Stimulated activated effector memory CD8-positive, alpha-beta T cell treated with anti-CD3 and anti-CD28 coated beads, Interleukin-12 subunit alpha, Interleukin-12 subunit beta, amount 100 ng/mL, for 72 hours (primary cell): Measurements from ENCODE around the gene PRKD1.

Source experiments
- ATAC-seq: fragments of 150-1000 bp; cut with Tn5 transposase; 2 replicates; pipeline ENCODE4 v1.10.0; 2021
- DNase-seq, 2 donors: peaks; one replicate each; pipeline ENCODE4 v3.0.0; 2021 to 2022; ENCODE audit warnings: low spot score in 2 of 2
- H3K27ac Mint-ChIP-seq: one replicate; pipeline ENCODE4 v1.8.0; 2022; ENCODE audit warnings: mild to moderate bottlenecking, mixed read lengths
- H3K36me3 Mint-ChIP-seq: one replicate; pipeline ENCODE4 v1.8.0; 2022; ENCODE audit warnings: mild to moderate bottlenecking, mixed read lengths
- H3K4me1 Mint-ChIP-seq: one replicate; pipeline ENCODE4 v1.8.0; 2022; ENCODE audit warnings: mixed read lengths
- H3K4me3 Mint-ChIP-seq: one replicate; pipeline ENCODE4 v1.8.0; 2022; ENCODE audit warnings: mild to moderate bottlenecking, mixed read lengths
- H3K9me3 Mint-ChIP-seq: one replicate; pipeline ENCODE4 v1.8.0; 2022; ENCODE audit warnings: mixed read lengths

PRKD1 gene

DNA sequence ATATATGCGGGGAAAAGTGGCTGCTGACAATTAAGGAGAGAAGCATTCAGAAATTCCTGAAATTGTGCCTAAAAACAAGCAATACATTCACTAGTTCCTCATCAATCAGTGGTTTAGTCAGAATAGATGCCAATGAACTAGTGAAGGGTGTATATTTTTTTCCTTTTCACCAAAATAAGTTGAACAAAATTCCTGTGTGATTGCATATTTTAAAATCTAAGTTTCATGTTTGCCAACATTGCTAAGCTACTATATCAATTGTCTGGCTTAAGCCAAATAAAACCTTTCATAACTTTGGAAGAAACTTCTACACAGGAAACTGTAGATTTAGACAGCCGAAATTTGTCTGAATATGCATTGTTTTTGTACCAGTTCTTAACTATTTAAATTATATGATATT, 8.7 kb downstream of the PRKD1 start:
- H3K36me3 Mint-ChIP-seq, result no peaks in the 10 kb centered on the region
- H3K4me1 Mint-ChIP-seq, result no peaks in the 10 kb centered on the region
- DNase-seq, result no peak
- H3K27ac Mint-ChIP-seq, result no peak overlapping the region
- H3K4me3 Mint-ChIP-seq, result no peak overlapping the region
- no peak for ATAC-seq
- H3K9me3 Mint-ChIP-seq, result peaks cover 7% of the 10 kb centered on the region

DNA sequence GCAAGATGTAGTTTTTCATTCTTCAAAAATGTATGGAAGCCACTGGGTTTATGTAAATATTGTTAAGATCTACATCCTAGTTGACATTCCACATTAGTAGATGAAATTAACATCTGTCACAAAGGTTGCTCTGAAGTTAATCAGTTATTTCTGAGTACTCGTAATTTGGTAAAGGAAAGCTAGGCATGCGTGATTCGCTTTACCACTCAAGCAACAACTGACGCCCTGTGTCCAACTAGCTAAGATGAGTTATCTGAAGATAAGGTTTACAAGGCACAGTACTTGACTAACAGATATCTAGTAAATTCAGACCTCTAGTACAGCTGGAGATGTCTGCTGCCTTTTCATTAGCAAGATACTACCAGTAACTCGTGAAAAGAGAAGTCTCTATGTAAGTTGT, 14.1 kb downstream of the PRKD1 start:
- ATAC-seq (no peak), DNase-seq (no peak)
- H3K9me3 Mint-ChIP-seq, result peaks cover 8% of the 10 kb centered on the region
- H3K36me3 Mint-ChIP-seq, result no peaks in the 10 kb centered on the region
- no peaks in the 10 kb centered on the region for H3K4me1 Mint-ChIP-seq
- H3K27ac Mint-ChIP-seq, result no peak overlapping the region
- H3K4me3 Mint-ChIP-seq, result no peak overlapping the region

DNA sequence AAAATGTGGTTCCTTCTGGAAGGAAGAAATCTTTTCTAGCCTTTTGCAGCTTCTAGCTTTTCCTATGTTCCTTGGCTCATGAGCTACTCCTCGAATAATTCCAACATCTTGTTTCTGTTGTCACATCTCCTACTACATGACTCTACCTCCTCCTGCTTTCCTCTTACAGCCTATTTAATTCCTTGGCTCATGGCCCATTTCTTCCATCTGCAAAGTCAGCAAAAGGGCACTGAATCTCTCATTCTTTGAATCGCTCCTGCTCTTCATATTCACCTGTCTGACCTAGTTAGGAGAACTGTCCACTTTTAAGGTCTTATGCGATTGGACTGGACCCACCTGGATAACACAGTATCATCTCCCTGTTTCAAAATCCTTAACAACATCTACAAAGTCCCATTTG, 15.8 kb downstream of the PRKD1 start:
- Mint-ChIP-seq H3K27ac (no peak overlapping the region), H3K36me3 (no peaks in the 10 kb centered on the region), H3K4me1 (no peaks in the 10 kb centered on the region), H3K4me3 (no peak overlapping the region), H3K9me3 (peaks cover 8% of the 10 kb centered on the region)
- DNase-seq, result no peak
- no peak for ATAC-seq

DNA sequence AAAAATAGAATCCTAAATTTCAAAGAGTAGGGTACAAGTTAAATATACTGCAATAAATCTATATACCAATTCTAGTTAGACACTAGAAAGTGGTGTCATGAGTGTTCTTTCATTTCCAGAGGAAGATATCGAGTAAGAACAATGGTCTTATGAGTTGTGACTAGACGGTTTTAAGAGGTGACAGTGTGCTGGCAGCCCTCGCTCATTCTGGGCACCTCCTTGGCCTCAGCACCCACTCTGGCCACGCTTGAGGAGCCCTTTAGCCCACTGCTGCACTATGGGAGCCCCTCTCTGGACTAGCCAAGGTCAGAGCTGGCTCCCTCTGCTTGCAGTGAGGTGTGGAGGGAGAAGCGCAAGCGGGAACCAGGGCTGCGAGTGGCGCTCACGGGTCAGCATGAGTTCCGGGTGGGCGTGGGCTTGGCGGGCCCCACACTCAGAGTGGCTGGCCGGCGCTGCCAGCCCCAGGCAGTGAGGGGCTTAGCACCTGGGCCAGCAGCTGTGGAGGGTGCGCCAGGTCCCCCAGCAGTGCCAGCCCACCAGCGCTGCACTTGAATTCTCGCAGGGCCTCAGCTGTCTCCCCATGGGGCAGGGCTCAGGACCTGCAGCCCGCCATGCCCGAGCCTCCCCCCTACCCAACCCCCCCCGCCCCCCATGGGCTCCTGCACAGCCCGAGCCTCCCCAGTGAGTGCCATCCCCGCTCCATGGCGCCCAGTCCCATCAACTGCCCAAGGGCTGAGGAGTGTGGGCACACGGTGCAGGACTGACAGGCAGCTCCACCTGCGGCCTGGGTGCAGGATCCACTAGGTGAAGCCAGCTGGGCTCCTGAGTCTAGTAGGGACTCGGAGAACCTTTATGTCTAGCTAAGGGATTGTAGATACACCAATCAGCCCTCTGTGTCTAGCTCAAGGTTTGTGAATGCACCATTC, 18.7 kb downstream of the PRKD1 start:
- no peak for ATAC-seq
- H3K27ac Mint-ChIP-seq, result no peak overlapping the region
- DNase-seq, result no peak
- H3K4me3 Mint-ChIP-seq, result no peak overlapping the region
- no peaks in the 10 kb centered on the region for H3K36me3 Mint-ChIP-seq
- peaks cover 10% of the 10 kb centered on the region for H3K9me3 Mint-ChIP-seq
- no peaks in the 10 kb centered on the region for H3K4me1 Mint-ChIP-seq

DNA sequence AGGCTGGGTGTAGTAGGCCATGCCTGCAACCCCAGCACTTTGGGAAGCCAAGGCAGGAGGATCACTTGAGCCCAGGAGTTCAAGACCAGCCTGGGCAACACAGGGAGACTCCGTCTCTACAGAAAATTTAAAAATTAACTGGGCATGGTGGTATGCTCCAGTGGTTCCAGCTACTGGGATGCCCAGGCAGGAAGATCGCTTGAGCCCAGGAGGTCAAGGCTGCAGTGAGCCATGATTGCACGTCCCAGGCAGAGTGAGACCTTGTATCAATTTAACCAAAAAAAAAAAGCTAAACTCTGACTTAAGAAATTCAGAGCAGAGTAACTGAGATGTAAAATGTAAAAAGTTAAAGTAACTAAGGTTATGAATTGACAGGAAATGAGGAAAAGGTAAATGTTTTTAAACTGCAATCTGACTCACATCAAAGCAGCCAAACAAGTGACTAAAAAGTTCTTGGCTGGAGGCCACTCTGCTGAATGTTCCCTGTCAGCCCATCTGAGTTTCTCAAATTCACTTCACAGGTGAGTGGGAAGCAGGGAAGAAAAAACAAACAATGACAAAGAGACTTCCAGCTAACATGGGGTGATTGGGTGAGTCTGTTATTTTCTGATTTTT, 21.3 kb downstream of the PRKD1 start:
- no peak overlapping the region for H3K4me3 Mint-ChIP-seq
- no peak for DNase-seq
- H3K36me3 Mint-ChIP-seq, result no peaks in the 10 kb centered on the region
- no peaks in the 10 kb centered on the region for H3K4me1 Mint-ChIP-seq
- H3K9me3 Mint-ChIP-seq, result peaks cover 11% of the 10 kb centered on the region
- no peak overlapping the region for H3K27ac Mint-ChIP-seq
- no peak for ATAC-seq

DNA sequence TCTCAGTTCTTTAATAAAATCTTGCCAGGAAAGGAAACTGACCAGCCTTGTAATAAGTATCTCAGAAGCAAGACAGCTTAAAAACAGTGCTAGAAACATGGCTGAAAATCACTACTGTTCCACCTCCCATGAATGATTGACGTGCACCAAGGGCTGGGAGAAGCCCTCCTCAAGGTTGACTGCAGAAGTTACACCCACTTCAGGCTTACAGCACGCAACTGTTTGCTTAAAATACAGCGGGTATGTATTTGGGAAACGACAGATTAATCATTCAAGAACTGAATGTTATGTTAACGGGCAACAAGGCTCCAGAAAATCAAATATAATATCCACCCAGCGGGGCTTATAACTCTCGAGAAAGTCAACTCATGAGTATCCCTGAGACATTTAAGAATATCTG, 22.1 kb downstream of the PRKD1 start:
- H3K36me3 Mint-ChIP-seq, result no peaks in the 10 kb centered on the region
- ATAC-seq (no peak), DNase-seq (no peak)
- H3K4me1 Mint-ChIP-seq, result no peaks in the 10 kb centered on the region
- no peak overlapping the region for H3K27ac Mint-ChIP-seq
- H3K4me3 Mint-ChIP-seq, result no peak overlapping the region
- peaks cover 8% of the 10 kb centered on the region for H3K9me3 Mint-ChIP-seq

DNA sequence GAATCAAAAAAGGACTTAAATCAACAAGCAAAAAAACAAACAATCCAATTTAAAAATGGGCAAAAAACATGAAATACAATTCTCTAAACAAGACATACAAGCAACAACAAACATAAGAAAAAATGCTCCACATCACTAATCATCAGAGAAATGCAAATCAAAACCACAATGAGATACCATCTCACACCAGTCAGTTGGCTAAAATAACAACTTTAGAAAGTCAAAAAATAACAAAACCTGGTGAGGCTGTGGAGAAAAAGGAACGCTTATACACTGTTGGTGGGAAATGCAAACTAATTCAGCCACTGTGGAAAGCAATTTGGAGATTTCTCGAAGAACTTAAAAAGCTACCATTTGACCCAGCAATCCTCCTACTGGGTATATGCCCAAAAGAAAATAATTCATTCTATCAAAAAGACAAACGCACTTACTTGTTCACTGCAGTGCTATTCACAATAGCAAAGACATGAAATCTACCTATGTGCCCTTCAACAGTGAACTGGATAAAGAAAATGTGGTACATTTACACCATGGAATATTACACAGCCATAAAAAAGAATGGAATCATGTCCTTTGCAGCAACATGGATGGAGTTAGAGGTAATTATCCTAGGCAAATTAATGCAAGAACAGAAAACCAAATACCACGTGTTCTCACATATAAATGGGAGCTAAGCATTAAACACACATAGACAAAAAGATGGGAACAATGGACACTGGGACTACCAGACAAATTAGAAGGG, 26.9 kb downstream of the PRKD1 start:
- DNase-seq (no peak), ATAC-seq (no peak)
- no peak overlapping the region for H3K4me3 Mint-ChIP-seq
- no peak overlapping the region for H3K27ac Mint-ChIP-seq
- H3K36me3 Mint-ChIP-seq, result no peaks in the 10 kb centered on the region
- H3K4me1 Mint-ChIP-seq, result no peaks in the 10 kb centered on the region
- H3K9me3 Mint-ChIP-seq, result peaks cover 7% of the 10 kb centered on the region

DNA sequence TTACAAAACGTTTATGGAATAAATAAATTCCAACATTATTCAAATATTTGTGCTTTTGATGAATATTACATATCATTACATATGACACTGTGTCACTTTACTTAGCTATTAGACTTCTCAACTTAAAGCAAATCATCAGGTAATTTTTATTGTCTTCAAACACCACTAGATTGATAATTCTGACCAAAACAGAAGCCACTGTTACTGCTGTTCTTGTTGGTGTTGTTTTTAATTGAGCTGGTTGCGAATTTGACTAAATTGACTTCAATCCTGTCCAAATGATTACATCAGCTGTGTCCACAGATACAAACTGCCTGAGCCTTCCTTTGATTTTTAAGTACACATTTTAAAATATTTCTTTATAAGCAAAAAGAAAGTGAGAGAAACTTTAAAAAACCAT, 29.2 kb downstream of the PRKD1 start:
- H3K27ac Mint-ChIP-seq, result no peak overlapping the region
- H3K36me3 Mint-ChIP-seq, result no peaks in the 10 kb centered on the region
- H3K4me1 Mint-ChIP-seq, result no peaks in the 10 kb centered on the region
- DNase-seq (no peak), ATAC-seq (no peak)
- H3K4me3 Mint-ChIP-seq, result no peak overlapping the region
- peaks cover 13% of the 10 kb centered on the region for H3K9me3 Mint-ChIP-seq

DNA sequence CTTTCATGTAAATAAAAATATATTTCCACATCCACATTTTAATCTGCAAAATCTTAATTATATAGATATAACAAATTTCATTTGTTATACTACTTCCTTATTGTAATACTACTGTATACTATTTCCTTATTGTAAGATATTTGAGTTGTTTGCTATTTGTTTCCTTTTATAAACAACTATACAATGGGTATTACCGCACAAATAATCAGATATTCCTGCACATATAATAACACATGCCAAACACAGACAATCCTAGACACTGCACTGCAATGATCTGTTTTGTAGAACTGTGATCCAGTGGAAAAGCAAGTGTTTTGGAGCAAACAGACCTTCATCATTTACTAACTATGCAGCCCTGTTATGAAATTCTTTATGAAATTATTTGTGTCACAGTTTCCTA, 30.5 kb downstream of the PRKD1 start:
- ATAC-seq (no peak), DNase-seq (no peak)
- Mint-ChIP-seq H3K4me3 (no peak overlapping the region), H3K4me1 (no peaks in the 10 kb centered on the region), H3K9me3 (peaks cover 13% of the 10 kb centered on the region), H3K36me3 (no peaks in the 10 kb centered on the region), H3K27ac (no peak overlapping the region)

DNA sequence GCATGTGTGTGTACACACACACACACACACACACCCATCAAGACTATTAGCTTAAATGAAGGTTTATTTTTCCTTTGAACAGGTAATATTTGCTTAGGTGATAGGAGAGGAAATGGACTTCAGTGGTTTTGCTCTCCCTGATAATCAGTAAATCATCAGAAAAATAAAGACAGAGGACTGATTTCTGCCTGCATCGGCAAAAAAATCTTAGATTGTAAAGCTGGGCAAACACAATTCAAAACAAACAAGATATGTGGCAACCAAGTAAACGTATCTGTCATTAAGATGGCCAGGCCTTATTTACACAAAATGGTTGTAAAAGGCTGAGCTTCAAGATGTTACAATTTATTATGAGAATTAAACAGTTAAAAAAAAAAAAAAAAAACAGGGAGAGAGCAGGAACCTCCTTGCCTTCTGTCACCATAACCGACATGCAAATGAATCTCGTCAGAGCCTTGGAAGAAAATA, 31.3 kb downstream of the PRKD1 start:
- no peak for DNase-seq
- H3K9me3 Mint-ChIP-seq, result peaks cover 14% of the 10 kb centered on the region

DNA sequence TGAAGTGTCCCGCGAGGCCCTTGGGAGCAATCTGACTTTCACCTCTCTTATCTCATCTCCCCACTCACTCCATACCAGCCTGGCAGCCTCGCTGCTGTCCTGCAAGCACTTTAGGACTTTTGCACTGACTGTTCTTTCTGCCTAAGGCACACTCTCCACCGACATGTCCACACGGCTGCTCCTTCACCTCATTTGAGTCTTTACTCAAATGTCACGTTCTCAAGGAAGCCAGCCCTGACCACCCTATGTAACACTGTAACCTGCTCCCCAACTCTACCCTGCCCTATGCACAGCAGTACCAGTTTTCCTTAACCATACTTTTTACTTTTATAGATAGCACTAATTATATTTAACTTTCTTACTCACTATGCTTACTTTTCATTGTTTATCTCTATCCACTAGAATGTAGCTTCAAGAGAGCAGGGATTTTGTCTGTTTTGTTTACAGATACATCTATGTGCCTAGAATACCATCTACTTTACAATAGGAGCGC, 32.0 kb downstream of the PRKD1 start:
- Mint-ChIP-seq H3K27ac (no peak overlapping the region), H3K36me3 (no peaks in the 10 kb centered on the region), H3K9me3 (peaks cover 17% of the 10 kb centered on the region), H3K4me3 (no peak overlapping the region), H3K4me1 (no peaks in the 10 kb centered on the region)
- no peak for DNase-seq
- no peak for ATAC-seq

More for the DNA sequence above, 31.3 kb downstream of the PRKD1 start:
- Mint-ChIP-seq H3K4me1 (no peaks in the 10 kb centered on the region), H3K27ac (no peak overlapping the region), H3K4me3 (no peak overlapping the region), H3K36me3 (no peaks in the 10 kb centered on the region)
- no peak for ATAC-seq

DNA sequence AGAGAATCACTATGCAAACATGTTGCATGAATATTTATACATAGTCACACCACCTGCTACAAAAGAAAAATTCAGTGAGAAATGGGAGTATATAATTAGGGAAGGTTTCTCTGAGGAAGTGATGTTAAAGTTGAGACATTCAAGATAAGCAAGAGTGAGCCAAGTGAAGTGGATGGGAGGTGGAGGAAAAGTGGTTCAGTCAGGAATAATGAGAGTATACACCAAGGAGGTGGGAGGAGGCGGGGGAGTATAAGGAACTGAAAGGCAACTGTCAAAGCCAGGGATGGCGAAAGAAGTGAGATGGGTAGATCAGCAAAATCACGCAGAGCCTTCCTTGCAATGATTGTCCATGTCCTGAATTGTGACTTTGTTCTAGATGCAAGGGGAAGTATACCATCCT, 33.7 kb downstream of the PRKD1 start:
- no peaks in the 10 kb centered on the region for H3K4me1 Mint-ChIP-seq
- H3K4me3 Mint-ChIP-seq, result no peak overlapping the region
- no peak for ATAC-seq
- no peak overlapping the region for H3K27ac Mint-ChIP-seq
- no peaks in the 10 kb centered on the region for H3K36me3 Mint-ChIP-seq
- H3K9me3 Mint-ChIP-seq, result peaks cover 17% of the 10 kb centered on the region
- DNase-seq, result no peak

DNA sequence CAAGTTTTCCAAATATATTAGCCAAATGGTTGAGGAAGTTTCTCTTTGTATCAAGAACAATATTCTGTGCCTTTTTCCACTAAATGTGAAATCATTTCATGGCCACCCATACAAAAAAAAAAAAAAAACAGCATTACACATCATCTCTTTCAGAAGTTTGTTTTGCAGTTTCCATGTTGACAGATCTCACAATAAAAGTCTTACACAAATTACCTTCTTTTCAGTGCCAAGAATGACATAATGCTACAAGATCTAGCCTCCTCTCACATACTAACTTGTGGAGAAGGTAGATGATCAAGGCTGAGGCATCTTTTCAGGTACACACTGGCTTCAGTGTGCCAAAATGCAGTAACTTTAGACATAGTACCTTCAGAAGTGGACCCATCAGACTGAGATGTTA, 35.3 kb downstream of the PRKD1 start:
- ATAC-seq (no peak), DNase-seq (no peak)
- no peak overlapping the region for H3K4me3 Mint-ChIP-seq
- H3K9me3 Mint-ChIP-seq, result peaks cover 22% of the 10 kb centered on the region
- no peak overlapping the region for H3K27ac Mint-ChIP-seq
- no peaks in the 10 kb centered on the region for H3K36me3 Mint-ChIP-seq
- no peaks in the 10 kb centered on the region for H3K4me1 Mint-ChIP-seq

DNA sequence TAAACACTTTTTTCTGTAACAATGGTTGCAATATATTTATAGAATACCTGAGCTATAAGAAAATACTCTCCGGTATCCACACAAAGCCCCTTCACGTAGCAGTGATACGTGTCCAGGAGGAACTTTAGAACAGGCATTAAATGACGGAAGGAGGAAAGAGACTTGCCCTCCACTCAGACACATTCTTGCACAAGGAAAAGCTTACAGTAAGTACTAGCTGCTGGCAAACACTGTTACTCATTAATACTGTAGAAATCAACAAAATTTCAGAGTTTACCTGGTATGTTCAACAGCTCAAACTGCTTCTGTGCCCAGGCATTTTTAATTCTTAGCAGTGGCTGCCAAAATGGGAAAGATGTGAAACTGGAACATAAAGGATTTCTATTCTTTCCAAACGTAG, 41.7 kb downstream of the PRKD1 start:
- no peak overlapping the region for H3K27ac Mint-ChIP-seq
- H3K4me3 Mint-ChIP-seq, result no peak overlapping the region
- H3K36me3 Mint-ChIP-seq, result no peaks in the 10 kb centered on the region
- DNase-seq, result no peak
- no peak for ATAC-seq
- H3K9me3 Mint-ChIP-seq, result peaks cover 17% of the 10 kb centered on the region
- H3K4me1 Mint-ChIP-seq, result no peaks in the 10 kb centered on the region

DNA sequence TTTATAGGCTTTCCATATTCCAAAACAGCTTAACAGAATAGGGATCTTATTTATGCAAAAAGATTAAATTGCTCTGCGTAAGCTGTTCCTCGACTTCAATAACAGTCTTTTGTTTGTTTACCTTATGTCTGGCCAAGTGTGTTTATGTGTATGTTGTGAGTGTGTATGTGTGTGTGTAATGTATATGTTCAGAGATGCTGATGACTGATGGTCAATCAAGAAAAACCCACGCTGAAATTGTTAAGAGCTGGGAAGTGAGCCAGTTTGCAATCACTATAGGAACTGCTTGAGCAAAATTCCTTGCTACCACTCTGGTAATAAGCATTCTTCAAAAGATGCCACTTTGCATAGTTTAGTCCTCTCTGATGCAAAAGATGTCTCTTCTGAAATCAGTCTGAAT, 59.6 kb downstream of the PRKD1 start:
- Mint-ChIP-seq H3K4me1 (no peaks in the 10 kb centered on the region), H3K36me3 (no peaks in the 10 kb centered on the region), H3K4me3 (no peak overlapping the region), H3K9me3 (peaks cover 8% of the 10 kb centered on the region), H3K27ac (no peak overlapping the region)
- ATAC-seq, result no peak
- no peak for DNase-seq
